ENCODE data around the gene CHL1.
A peak's percentile ranks its signal among the peaks of the same experiment; 100 is the strongest.

The CHL1 gene

GRCh38 chr3:411226-411625 lies 214.7 kb downstream of the CHL1 start:
- DNase-seq = no peak

GRCh38 chr3:414063-414462 lies 217.5 kb downstream of the CHL1 start:
- DNase-seq = peak; percentile 3

- DNase-seq = no peak
These were observed 221.8 kb downstream of the CHL1 start for GRCh38 chr3:418239-418929.

GRCh38 chr3:420584-420983 lies 224.0 kb downstream of the CHL1 start:
- no peak for DNase-seq

GRCh38 chr3:425079-425478 lies 228.5 kb downstream of the CHL1 start:
- no peak for DNase-seq

DNA sequence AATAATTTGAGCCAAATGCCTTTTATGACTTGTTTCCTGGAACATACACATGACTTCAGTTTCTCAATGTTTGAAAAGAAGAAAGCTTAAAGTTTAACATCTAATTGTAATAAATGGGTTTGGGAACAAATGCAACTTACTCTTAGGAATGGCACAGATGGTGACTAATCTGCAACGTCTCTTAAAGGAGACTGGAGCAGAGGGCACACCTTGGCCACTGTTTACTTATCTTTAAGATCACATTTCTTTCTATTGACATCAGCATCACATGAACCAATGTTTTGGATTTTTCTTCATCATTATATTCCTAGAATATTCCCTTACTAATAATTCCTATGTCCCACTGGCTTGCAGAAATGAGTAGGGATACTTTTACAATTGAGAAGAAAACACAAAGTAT lies 229.5 kb downstream of the CHL1 start:
- no peak for DNase-seq

GRCh38 chr3:427128-427527 lies 230.6 kb downstream of the CHL1 start:
- no peak for DNase-seq

DNA sequence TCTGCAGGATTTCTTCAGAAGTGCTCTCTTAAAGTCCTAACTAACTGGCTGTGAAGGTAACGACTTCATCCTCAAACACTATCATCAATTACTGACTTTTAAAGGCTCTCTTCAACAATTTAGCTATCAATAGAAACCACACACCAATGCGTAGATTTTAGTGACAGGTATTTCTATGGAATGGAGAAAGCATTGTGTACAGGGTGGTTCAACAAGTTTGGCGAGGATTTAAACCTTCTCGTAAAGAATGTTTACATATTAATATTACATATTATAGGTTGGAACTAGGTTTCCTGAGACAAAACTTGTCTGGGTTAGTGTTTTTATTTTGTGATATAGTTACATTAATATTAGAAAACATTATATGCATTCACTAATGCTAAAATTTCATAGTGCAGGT lies 233.6 kb downstream of the CHL1 start:
- no peak for DNase-seq

DNA sequence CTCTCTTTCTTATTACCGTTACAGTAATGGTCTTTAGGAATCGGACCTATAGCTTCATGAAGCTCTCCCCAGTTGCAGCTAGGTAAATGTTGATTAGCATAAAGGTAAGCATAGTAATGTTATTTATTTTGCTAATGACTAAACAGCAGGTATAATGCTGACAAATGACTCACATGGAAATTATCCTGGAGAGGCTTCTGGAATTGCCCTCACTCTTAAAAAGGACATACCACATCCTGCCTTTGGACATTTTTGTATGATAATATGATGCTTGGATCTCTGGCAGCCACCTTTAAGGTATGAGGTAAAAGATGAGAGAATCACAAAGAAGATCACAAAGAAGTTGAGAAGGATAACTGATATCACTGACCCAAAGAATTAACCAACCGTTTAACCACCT lies 238.6 kb downstream of the CHL1 start:
- DNase-seq = no peak

DNA sequence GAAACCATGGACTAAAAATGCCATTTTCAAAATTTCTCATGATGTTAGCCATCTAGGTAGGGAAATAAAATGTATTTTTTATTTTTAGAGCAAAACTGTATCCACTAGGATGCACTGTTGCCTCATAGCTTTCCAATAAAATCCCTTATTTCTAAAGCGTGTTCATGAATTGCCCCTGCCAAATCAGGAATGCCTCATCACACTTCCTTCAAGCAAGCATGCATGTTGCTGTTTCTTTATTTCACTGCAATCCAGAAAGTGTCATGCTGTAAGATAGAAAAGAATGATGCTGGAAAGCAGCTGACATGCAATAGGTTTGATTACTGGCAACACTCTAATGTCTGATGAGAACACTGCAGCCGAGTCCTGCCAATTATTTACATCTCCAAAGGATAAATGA lies 239.5 kb downstream of the CHL1 start:
- no peak for DNase-seq

- no peak for DNase-seq
These were observed 244.3 kb downstream of the CHL1 start for GRCh38 chr3:440826-441225.

GRCh38 chr3:445960-446359 lies 249.4 kb downstream of the CHL1 start:
- no peak for DNase-seq

GRCh38 chr3:447671-448070 lies 251.1 kb downstream of the CHL1 start:
- no peak for DNase-seq

- no peak for DNase-seq
These were observed 253.1 kb downstream of the CHL1 start for GRCh38 chr3:449711-450110.

DNA sequence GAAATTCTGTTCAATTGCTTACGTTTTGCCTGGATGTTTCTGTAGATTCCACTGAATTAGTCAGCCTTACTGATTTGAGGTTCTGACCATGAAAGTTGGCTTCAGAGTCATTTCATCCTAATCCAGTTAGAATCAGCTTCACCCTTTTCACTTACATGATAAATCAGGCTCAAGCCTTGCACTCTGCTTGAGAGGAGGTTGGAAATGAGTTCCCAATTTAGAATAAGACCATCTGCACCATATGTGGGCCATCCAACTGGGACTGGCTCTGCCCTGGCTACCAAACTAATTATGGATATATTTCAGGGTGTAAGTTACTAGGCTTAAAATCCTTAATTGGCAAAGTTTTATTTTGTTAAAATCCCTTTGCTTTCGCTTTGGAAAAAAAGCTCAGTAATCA lies 255.7 kb downstream of the CHL1 start:
- DNase-seq = no peak

DNA sequence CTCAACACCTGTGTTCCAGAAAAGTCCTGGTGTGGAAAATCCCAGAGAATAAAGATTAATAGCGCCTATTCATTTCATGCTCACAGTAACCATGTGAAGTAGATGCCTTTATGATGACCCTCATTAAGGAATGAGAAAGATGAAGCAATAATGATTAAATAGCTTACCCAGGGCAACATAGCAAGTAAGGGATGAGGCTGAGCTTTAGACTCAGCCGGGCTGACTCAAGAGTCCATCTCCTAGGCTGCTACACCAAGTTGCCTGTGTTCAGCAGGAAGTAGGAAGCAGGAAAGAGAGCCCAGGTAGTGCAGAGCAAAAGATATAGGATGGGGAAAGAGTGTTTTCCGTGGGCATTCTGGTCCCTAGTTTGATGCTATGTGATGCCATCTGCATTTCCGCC lies 256.5 kb downstream of the CHL1 start:
- no peak for DNase-seq

DNA sequence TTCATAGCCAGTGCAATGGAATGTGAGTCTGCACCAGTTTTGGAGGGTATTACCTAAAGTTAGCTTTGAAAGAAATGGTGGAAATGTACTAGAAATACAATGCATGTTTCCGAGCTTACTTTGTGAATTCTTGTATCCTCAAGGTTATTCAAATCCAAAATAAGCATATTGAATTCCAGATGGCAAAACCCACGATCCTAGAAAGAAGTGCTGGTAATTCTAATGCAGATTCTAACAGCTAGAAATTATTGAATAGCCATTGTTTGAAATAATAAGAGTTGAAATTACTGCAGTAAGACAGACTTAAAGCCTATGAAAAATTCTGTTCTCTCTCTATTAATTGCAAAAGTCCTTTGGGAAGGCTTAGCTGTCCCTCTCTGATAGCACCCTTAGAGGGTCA lies 258.4 kb downstream of the CHL1 start:
- no peak for DNase-seq

GRCh38 chr3:458124-458523 lies 261.6 kb downstream of the CHL1 start:
- DNase-seq = no peak

DNA sequence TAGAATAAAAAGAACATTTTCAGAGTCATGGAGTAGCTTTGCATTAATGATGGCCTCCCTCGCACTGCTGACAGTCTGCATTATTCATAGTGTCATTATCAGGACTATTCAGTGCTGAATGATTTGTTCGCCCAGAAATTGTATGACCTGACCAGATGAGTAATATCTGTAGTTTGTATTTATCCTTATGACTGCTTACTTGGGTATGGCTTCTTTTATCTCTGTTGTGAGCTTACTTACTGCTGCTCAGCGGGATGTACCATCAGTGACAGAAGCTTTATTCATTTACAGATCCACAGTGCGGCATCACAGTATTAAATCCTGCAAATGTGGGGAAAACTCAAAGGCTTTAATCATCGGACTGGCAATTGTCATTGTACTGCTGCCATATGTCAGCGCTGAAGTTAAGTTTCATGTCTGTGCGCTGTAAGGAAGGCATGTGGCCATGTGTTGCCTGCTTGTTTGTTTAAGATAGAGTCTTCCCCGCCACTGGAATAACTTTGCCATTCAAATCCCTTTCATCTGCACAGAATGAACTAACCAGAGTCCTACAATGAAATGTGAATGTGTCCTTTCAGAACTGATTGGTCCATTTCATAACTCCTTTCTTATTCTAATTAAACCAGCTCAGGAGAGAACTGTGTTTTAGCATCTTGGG lies 262.2 kb downstream of the CHL1 start:
- DNase-seq = no peak
